GDM1 (cell line): ENCODE results near the gene LRRC30.
A peak's percentile ranks its signal among the peaks of the same experiment; 100 is the strongest.
"Not testable (repeated sequence)": the region's sequence is repeated elsewhere in the genome, so short reads cannot be mapped to it uniquely, and the experiment has no call there.

Source experiments
- DNase-seq: peaks from one replicate; lab custom pipeline; 2025; lab: John Stamatoyannopoulos, UW

Gene LRRC30

GRCh38 chr18:7230626-7231349 is at the start of gene LRRC30:
LRRC30 (plus strand) TSS chr18:7231089; CDS start chr18:7231139, 50 bp downstream.
- DNase-seq: no peak

GRCh38 chr18:7185701-7186100 is 45.2 kb upstream of the LRRC30 start:
- no peak for DNase-seq

- no peak for DNase-seq
These were observed 40.2 kb upstream of the LRRC30 start for GRCh38 chr18:7190547-7191156.

GRCh38 chr18:7191736-7192135 is 39.2 kb upstream of the LRRC30 start:
- DNase-seq: no peak

- DNase-seq: no peak
These were observed 35.6 kb upstream of the LRRC30 start for GRCh38 chr18:7195266-7195665.

DNA sequence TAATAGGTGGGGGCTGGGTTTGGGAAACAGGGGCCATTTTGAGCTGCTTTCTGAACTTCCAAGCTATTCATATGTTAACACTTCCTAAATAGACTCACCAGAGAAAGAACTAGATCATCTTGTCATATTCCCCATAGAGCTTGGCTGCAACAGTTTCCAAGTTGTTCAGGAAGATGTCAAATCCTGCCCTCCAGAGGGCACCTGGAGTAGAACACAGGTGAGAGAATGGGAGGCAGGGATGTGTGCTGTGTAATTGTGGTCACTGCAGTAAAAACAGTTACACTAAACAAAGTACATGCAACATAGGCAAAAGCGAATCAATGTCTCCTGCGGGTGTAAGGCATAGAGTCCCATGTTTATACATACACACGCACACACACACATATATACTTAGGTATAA is 34.5 kb upstream of the LRRC30 start:
- no peak for DNase-seq

DNA sequence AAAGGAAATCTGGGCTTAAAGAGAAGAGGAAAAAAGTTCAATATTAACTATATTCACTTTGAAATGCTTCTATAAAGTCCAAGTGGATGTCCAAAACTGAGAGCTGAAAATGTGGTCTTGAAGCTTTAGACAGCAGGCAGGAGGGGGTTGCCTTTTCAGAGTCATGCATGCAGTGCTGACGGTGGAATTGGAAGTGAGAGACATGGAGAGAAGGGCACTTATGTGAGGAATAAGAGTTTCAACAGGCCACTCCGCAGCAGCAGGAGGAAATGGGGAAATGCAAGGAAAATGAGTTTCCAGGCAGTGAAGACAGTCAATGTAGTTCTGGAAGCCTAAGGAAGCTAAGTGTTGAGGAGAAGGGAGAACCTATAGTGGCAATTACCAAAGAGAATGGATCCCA is 33.0 kb upstream of the LRRC30 start:
- DNase-seq: no peak

DNA sequence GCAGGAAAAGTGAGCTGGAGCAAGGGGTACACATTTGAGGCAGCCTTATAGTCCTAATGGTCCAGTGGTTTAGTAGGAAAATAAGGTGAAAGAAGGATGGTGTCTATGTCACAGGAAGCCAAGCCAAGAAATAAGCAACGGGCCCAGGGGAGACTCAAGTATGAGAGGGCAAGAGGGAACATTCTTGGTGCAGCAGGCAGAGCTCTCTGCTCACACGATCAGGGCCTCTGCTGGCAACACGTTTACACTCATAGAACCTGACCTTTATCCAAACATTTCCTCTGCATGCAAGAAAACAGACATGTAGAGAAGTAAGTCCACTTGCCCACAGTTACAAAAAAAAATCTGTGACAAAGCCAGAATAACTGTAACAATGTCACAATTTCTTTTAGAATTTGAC is 32.6 kb upstream of the LRRC30 start:
- no peak for DNase-seq

DNA sequence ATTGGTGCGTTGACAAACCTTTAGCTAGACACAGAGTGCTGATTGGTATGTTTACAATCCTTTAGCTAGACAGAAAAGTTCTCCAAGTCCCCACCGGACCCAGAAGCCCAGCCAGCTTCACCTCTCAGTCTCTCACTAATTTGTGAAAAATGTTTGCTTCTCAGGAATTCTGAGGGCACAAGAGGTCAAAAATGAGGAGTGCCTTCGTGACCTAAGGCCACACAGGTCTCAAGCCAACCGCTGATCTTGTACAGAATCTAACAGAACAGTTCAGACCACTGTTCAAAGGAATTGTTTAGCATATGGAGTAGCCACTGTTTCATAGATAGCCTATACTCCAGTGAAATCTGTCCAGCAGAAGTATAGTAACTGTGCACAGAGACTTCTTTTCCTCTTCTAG is 29.8 kb upstream of the LRRC30 start:
- DNase-seq: no peak

DNA sequence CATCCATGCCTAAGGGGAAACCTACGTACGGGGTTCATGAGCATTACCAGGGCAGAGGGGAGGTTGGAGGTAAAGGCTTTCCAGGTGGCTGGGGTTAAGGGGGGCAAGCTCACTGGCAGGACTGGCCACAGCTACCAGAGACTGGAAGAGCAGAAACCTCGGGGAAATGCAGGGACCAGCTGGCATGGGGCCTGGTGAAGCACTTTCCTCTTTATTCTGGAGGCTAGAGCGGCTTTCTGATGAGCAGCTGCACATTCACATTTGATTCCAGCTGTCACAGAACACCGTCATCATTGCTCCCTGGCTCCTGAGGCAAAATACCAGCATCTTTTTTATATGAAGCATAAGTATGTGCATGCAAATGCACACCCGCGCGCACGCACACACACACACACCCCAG is 28.7 kb upstream of the LRRC30 start:
- DNase-seq: no peak

GRCh38 chr18:7203601-7204000 is 27.3 kb upstream of the LRRC30 start:
- DNase-seq: not testable (repeated sequence)

DNA sequence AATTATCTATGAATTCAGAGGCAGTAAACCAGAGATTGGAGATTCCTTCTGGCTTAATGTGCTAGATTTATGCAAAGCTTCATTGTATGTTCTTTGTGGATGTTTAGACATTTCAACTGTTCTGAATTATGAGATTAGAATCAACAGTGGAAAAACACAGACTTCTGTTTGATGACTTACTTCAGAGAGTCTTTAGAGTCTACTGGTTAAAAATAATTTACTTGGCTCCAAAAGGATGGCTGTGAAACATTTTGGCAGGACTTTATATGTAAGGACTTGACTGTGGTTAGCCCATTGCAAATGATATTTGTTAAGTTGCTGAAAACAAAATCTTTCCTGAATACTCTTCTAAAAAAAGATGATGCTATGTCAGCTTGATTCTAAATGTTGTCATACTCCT is 25.5 kb upstream of the LRRC30 start:
- no peak for DNase-seq

- no peak for DNase-seq
These were observed 24.7 kb upstream of the LRRC30 start for GRCh38 chr18:7206217-7206616.

GRCh38 chr18:7207366-7207915 is 23.4 kb upstream of the LRRC30 start:
- DNase-seq: no peak

- peak; percentile 45 for DNase-seq
These were observed 9.3 kb upstream of the LRRC30 start for GRCh38 chr18:7221424-7222155.

DNA sequence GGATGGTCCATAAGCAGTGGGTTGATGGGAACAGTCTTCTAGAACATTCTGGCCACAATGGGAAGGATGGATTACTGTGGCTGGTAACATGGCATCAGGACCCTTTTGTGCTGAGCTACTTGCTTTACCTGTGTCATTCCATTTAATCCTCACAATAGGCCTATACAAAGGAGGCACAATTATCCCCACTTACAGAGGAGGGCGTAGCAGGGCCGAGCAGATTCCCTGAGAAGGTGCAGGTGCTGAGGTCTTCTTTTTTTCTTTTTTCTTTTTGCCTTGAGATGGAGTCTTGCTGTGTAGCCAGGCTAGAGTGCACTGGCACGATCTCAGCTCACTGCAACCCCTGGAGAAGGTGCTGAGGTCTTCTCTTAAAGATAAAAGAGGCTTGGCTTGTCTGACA is 6.7 kb upstream of the LRRC30 start:
- DNase-seq: no peak

- DNase-seq: no peak
These were observed 1.3 kb downstream of the LRRC30 start for GRCh38 chr18:7232218-7232617.

- DNase-seq: no peak
These were observed 2.4 kb downstream of the LRRC30 start for GRCh38 chr18:7233134-7233810.

- no peak for DNase-seq
These were observed 3.2 kb downstream of the LRRC30 start for GRCh38 chr18:7234091-7234490.

DNA sequence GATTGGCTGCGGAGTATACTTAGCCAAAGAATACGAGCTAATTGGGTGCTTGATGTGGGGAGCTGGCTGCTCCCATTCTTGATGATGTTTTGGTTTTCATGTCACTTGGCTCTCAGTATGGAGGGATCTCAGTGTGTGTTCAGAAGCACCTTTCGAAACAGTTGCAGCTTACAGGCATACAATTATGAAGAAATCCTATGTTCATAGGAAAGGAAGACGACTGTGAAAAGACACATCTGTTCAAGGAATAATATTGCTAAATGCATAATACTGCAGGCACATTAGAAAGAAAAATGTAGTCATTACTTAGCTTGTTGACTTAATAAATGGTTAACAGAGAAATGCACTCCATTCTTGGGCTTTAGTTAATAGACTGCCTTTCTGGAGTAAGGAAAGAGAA is 4.1 kb downstream of the LRRC30 start:
- DNase-seq: no peak

- DNase-seq: no peak
These were observed 5.2 kb downstream of the LRRC30 start for GRCh38 chr18:7236072-7236471.

DNA sequence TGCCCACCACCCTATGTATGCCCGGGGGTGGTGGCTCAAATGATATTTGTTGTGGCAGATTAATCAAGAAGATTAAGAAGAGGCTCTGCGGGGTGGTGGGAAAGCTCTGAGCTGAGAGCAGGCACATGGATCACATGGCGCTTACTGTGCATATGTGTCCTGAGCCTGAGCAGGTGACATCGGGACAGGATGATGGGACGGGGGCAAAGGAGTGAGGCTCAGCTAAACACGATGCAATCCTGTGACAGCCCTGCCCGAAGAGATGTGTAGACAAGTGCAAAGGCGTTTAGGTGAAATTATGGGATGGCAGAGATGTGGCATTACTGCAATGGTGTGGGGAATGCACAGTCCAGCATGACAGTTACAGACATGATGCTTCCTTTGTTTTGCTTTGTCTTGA is 6.0 kb downstream of the LRRC30 start:
- no peak for DNase-seq
